ENCODE data around the gene LHX8.

- TF ChIP-seq CTCF (IDR thresholded peaks at IDR 0.05) (no peak), POLR2A (IDR thresholded peaks at IDR 0.05) (no peak)
Observed at GRCh38 chr1:75125161-75125726, 8.9 kb upstream of the LHX8 start.

All from Peyer's patch (tissue), 4 donors.